GM18873 (cell line): Measurements from ENCODE around the gene CLDND1.

Source experiments
- ATAC-seq: cut with Tn5 transposase; IDR thresholded peaks from one replicate; pipeline ENCODE4 v1.9.1; 2021; ENCODE audit warnings: mild to moderate bottlenecking, moderate library complexity, moderate number of reproducible peaks; ENCODE audit not compliant: unreplicated experiment, low FRiP score

Gene CLDND1

DNA sequence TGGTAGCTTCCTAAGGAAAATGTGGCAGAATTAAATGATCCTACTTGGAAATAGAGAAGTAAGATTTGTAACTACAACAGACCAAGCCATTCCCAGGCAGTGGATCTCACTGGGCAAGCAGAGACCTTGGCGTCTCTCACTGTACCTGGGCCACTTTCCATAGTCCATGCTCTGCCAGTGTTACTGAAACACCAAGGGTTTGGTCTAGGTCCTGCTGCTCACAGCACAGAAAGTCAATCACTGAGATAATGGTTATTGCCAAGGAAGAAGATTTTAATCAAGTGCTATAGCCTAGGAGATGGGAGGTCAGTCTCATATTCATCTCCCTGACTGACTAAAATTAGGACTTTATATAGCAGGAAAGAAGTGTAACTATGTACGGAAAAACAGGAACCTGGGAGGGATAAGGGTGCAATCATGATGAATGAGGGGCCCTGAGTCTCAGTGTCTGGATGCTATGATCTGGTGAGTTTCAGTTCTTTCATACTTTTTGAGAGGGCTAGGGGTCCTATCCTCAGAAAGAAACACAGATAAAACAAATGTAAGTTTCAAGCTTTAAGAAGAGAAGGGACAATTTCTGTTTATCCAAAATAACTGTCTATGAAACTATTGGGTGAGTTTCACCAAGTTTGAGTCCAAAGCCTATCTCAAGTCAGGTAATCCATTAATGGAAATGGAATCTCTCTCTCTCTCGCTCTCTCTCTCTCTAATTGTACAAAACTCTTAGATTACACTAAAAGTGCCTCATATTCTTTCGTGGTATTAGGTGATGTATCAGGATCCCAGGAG lies 29.7 kb upstream of the CLDND1 start:
- ATAC-seq, result no peak

DNA sequence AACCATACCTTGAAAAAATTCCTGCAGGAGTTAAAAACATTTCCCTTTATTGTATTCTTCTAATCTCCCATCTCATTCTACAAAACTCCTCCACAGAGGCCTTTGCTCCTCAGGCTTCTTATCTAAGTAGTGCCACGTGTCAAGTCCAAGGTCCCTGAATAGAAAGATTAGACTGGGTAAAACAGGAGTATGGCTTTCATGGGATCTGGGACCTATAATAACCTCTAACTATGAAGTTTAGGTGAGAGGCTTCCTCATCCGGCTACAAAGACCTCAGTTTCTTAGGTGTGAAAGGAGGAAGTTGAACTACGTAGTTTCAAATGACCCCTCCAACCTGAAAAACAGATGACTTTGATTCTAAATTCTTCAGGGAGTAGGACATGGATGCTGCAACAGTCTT lies 29.1 kb upstream of the CLDND1 start:
- ATAC-seq, result no peak

DNA sequence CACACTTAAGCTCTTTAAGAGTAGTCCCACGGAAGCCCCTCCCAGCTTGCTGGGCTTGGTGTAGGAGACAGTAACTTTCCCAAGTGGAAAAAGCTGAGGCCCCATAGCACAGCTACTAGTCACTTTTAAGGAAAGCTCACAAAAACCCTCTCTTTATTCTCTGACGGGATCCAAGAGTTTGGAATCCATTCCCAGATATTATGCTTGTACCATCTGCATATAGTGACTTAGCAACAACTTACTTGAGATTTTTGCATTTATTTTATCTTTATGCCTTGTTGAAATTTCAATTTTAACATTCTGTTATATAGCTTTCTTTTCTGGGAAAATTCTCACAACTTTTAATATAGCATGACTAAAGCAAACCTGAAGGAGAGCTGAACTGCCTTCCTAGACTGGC lies 28.5 kb upstream of the CLDND1 start:
- no peak for ATAC-seq

DNA sequence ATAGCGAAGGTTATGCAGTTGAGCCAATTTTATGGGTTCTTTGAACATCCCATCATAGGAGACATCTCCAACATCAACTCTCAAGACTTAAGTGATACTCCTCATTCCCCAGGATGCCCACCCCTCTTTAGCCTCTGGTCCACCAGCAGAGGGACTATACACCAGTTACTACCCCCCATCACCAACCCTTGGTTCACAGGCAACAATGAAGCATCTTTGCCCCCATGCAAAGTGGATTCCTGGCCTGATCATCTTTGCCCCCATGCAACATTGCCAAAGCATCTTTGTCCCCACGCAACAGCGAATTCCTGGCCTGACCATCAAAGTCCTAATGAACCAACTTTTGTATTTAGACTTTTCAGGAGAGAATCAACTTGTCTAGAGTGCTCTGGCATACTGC lies 28.1 kb upstream of the CLDND1 start:
- no peak for ATAC-seq

DNA sequence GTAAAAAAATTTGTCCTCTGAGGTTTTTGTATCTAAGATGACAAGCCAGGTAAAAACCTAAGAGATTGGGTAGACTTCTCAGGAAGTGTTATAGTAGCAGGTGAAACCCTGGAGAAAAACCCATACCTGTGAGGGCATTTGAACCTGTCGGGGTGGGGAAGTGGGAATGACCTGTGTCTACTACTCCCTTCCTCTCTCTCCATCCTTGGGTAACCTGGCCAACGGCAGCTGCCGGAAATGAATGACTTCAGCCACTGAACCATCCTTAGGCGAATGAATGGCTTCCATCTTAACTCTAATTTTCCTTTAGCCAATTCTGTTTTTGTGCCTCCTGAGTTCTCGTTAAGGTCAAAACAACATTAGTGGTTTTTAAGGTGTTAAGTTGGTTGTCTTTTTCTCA lies 25.8 kb upstream of the CLDND1 start:
- ATAC-seq, result no peak

DNA sequence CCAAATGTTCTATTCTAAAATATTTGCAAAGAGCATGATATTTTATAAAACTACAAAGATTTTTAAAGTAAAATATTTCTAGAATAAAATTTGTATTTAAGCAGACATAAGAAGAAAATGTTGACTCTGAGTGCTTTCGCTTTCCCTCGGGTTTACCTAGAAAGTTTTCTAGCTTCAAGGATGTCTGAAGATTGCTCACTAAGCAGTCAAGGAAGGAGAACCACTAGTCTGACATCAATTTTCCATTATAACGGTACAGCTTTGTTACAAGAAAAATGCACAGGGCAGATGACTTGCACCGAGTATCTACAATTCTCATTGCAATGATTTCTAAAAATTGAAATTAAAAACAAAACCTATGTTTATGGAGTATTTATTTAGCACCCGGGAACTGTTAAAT lies 23.2 kb upstream of the CLDND1 start:
- peak; percentile 44 for ATAC-seq

DNA sequence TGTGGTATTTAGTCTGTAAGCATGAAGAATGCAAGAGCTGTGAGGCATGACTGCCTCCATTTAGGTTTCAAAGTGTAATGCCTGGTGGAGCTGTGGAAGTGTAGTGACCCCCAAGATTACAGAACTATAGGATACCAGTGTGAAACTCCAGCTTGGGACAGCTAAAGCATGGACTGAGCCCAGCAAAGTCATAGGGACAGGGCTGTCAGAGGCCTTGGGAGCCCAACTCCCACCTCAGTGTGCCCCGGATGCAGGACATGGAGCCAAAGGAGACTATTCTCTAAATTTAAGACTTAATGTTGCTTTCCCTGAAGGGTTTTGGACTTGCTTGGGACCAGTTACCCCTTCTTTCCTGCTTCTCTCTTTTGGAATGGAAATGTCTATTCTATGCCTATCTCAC lies 19.9 kb upstream of the CLDND1 start:
- ATAC-seq, result no peak

DNA sequence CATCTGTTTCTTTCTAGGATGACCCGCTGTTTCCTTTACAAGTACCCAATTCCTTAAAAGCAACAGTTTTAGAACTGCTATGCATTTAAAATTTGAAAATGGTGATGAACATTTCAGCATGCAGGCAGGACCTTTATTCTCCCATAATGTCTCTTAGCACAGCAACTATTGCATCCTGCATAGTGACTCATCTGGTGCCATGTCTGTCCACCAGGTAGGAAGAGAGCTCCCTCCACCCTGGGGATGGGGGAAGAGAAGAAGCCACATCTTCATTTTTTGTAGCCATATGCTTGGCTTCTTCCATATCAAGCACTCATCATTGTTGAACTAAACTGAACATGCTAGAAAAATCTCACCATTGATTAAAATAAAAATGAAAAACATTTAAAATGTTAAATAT lies 19.0 kb upstream of the CLDND1 start:
- ATAC-seq, result no peak

DNA sequence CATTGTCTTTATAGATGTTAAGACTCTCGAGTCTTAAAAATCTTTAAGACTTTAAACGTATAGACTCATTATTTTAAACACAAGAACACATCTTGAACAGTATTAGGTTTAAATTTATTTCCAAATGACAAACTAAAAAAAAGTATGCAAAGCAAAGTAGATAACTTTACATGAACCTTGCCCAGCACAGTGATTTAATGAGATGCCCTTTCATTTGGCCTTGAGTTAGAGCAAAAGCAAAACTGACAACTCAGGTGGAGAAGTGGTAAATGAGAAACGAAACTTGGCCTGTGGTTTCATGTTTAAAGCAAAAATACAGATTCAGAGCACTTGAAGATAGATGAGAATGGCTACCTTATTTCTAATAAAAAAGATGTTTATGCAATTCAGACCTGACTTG lies 17.6 kb upstream of the CLDND1 start:
- ATAC-seq, result peak; percentile 30

DNA sequence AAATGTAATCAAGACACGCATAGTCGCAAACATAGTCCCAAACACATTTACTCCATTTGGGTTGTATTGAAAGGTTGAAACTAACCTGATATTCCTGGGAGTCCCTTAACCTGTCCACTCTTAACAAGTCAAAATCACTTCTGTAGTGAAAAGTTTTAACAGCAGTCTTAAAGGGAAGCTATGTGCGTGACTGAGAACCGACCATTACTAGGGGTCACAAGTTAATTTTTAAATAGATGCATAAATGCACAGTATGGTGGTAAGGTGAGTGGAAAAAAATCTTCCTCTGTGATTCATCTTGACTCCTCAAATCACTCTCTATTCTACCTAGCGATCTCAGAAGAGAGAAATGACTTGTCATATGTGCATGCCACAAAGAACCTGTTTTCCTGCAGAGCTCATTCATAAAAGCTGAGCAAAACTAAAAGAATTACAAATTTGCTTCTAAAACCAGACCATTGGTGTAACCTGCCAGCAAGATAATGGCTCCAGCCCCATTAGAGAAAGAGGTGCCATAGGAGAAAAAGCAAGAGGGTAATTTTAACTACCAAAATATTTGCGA lies 13.8 kb upstream of the CLDND1 start:
- ATAC-seq, result peak; percentile 82

DNA sequence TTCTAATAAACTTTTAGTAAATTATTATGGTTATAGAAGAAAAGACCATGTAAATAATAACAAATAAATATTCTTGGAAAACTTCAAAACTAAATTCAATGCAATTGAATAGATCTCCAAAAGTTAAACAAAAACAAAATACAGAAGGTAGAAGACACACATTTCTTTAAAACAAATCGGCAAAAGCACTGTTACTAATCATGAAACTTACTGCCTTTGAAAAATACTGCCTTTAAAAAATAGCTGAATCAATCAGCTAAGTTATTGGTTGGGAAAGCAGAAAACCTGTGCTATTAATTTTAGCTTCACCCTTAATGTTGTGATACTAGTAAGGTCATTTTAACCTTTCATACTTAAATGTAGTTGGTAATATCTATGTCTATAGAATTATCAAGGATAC lies 12.0 kb upstream of the CLDND1 start:
- no peak for ATAC-seq

DNA sequence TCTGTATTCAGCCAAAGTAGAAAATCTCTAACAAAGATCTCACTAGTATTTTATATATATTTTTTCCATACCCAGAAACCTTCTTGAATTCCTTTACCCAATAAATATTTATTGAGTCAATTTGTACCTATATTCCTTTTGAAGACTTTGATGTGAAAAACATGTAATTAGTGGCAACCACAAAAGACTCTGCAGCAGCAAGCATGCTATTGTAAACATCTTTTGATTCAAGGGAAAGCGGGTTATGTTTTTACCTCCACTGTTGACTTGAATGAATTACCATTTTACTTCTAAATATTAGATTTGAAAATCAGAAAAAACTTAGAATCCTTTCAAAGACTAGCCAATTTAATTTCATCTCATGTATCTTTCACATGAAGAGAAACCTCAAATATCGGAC lies 11.5 kb upstream of the CLDND1 start:
- no peak for ATAC-seq

DNA sequence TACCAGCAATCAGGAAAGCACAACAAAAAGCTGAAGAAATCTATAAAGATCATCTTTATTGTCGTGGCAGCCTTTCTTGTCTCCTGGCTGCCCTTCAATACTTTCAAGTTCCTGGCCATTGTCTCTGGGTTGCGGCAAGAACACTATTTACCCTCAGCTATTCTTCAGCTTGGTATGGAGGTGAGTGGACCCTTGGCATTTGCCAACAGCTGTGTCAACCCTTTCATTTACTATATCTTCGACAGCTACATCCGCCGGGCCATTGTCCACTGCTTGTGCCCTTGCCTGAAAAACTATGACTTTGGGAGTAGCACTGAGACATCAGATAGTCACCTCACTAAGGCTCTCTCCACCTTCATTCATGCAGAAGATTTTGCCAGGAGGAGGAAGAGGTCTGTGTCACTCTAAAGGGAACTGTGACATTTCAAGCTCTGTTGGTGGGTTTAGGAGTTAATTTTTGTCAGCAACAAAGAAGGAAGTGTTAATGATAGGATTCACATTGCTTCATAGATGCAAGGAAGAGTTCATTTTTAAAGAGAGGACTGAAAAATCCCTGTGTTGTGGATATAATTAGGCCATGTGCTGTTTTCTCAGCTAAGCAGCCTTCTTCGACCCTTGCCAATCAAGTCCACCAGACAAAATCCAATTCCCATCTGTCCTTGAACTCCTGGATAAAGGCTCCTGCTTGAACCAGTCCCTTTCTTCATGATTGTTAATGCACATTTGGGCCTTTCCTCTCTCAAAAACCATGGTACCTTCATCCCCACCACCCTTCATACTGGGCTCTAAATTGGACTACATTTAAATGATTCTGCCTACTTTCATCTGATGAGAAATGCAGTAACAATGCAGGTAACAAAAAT lies 10.2 kb upstream of the CLDND1 start:
- no peak for ATAC-seq

DNA sequence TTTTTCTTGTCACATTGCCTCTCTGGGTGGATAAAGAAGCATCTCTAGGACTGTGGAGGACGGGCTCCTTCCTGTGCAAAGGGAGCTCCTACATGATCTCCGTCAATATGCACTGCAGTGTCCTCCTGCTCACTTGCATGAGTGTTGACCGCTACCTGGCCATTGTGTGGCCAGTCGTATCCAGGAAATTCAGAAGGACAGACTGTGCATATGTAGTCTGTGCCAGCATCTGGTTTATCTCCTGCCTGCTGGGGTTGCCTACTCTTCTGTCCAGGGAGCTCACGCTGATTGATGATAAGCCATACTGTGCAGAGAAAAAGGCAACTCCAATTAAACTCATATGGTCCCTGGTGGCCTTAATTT lies 9.6 kb upstream of the CLDND1 start:
- ATAC-seq, result no peak

DNA sequence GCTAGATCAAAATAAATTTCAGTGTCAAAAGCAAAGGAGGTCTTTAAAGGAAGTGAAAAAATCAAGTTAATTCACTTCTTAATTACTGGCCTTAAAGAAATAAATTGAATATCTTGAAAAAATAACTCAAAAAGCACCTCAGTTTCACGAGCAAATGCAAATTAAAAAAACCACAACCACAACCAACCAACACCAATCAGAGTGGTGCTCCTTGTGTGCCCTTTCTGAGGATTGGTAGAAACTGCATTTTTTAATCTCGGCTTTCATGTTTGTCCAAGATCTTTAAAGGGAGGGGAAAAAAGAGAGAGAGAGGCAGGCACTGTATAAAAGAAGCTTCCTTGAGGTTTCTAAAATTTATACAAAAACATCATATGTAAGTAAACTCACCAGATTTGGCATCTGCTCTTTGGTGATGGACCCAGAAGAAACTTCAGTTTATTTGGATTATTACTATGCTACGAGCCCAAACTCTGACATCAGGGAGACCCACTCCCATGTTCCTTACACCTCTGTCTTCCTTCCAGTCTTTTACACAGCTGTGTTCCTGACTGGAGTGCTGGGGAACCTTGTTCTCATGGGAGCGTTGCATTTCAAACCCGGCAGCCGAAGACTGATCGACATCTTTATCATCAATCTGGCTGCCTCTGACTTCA lies 9.0 kb upstream of the CLDND1 start, which contains the start of gene GPR15:
Gene GPR15 (plus strand): TSS at position 357 of the 653 bp plus-strand sequence. CDS start 56 bp downstream, at position 413.
- peak; percentile 22 for ATAC-seq

DNA sequence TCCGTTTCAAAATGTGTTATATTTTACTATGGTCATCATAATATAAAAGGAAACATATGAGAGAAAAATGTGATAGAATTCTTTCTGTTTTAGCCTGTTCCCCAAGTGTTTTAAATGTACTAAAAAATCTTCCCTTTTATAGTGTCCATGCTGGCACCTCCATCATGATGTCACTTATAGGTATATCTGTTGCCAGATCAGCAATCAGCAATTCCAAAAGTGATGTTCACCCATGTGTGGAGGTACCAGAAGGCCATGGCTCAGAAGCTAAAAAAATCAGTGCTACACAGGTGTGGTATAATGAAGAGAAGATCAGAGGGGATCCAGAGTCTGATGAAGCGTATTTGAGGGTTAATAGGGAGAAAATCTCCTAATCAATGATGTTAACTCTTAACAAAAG lies 8.0 kb upstream of the CLDND1 start:
- ATAC-seq, result no peak

DNA sequence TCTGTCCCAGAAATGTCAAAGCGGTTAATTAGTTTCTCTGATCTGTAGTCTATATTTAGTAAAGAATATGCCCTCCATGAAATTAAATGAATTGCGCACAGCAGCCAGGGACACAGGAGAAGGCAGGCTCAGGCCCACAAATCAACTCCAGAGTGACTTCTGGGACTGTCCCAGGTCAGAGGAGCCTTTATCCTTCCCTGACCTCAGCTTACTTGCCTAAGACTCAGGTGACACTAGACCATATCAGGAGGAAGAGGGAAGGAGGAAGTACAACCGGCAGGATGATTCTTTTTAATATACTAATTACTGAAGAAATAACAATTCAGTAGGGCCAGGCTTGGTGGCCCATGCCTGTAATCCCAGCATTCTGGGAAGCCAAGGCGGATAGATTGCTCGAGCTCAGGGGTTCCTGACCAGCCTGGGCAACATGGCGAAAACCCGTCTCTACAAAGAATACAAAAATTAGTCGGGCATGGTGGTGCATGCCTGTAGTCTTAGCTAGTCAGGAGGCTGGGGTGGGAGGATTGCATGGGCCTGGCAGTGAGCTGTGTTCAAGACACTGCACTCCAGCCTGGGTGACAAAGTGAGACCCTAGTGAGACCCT lies 7.3 kb upstream of the CLDND1 start:
- ATAC-seq, result no peak

DNA sequence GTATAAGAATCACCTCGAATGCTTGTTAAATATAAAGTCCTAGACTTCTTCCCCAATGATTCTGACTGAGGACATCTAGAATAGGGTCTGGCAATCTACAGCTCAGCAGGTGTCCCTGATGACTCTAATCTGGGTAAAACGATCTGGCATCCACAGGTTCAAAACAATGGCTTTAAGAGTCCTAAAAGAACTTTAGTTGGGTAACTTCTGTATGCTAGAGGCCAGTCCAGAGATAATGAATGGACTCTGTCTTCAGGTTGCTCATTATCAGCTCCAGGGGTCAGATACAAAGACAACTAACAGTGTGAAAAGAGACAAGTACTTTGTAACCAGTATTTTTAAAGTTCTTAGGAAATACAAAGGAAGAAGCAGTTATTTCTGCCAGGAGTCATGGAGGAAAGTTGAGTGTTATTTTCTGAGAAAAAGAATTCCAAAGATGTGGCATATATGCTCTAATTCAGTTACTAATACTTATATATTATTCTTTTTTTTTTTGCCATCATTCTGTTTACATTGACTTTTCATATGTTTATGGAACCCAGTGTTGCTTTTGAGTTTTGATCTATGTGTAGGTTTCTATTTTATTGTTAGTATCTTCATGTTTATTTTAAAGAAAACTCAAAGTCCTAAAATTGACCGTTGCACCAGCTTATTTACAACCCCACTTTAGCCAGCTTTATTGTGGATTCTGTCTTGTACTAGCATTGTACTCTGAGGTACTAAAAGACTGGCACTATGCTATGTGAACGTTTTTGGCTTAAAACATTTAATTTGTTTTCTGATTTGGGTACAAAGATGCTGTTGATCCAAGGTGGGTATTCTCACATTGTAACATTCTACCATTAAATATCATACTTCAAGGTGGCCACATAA lies 6.0 kb upstream of the CLDND1 start:
- no peak for ATAC-seq

DNA sequence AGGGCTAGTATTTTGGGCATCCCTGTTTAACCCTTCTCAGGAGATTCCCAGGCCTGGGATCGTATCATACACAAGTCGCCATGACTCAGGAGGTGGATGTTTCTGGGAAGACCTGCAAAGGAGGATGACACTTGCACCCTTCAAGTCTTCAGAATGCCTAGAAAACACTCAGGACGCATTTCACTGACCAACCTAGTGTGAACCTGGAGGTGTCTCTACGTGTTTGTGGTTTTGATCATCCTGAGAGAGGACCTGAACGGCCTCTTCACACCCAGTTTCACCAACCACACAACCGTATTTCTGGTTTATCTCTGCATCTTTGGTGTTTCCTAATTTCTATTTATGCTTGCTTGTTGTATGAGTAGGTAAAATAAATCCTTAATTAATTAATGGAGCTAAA lies 2.8 kb upstream of the CLDND1 start:
- ATAC-seq, result no peak
